ENCODE results near the gene KMT5C.

The KMT5C gene

DNA sequence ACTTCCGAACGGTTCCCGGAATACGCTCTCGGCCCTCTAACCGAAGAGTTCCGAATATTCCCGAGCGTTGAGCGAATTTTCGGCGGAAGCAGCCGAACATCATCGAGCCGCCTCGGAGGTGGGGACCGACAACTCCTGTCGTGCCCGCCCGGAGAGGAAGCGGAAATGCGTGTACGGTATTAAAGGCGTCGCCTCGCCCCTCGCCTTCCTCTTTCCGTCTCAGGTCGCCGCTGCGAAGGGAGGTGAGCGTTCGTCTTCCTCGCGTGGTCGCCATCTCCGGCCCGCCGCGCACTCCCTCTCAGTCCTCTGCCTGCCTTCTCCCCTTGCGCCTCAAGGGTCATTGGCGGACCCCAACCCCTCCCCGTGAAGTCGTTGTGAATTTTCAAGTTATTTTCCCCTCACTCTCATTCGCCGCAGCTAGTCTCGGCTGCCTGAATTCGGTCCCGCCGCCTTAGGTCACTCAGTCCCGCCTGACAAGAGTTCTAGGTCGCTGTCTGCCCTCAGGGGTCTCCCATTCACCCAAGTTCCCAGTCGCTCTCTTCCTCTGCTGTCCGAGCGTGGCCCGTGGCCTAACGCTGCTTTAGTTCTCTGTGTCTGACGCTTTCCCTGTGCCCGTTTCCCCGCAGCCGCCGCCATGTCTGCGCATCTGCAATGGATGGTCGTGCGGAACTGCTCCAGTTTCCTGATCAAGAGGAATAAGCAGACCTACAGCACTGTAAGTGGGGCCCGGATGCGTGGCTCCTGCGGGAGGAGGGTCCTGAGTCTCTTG is 46.2 kb downstream of the KMT5C start, which contains the start of gene RPL28:
RPL28 (plus strand) TSS at position 209 of the 769 bp plus-strand sequence; CDS start at position 635, 426 bp downstream.
- peak; percentile 95 to 96 for DNase-seq (ENCODE audit: low read depth in 2 of 2)

- no peak for DNase-seq (ENCODE audit: low read depth in 2 of 2)
These were observed 46.9 kb downstream of the KMT5C start for GRCh38 chr19:55386493-55386971.

DNA sequence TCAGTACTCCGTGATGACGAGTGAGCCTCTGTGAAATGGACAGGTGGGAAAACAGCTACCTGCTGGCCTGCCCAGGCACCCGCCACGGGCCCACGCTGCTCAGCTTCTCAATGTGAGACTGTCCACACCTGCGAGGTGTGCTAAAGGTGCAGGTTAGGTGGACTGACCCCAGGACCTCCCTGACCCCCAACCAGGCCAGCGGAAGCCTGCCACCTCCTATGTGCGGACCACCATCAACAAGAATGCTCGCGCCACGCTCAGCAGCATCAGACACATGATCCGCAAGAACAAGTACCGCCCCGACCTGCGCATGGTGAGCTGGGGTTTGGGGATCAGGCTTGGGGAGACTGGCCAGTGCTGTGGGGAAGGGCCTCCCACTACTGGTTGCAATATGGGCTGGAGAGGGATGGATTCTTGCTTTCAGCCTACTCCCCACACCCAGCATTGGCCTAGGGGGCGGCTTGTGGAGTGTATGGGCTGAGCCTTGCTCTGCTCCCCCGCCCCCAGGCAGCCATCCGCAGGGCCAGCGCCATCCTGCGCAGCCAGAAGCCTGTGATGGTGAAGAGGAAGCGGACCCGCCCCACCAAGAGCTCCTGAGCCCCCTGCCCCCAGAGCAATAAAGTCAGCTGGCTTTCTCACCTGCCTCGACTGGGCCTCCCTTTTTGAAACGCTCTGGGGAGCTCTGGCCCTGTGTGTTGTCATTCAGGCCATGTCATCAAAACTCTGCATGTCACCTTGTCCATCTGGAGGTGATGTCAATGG is 48.2 kb downstream of the KMT5C start:
- no peak for DNase-seq (ENCODE audit: low read depth in 2 of 2)

- DNase-seq (ENCODE audit: low read depth in 2 of 2), result no peak
These were observed 50.0 kb downstream of the KMT5C start for GRCh38 chr19:55389386-55390317.

GRCh38 chr19:55390461-55390880 is 50.8 kb downstream of the KMT5C start:
- DNase-seq (ENCODE audit: low read depth in 2 of 2), result no peak

GRCh38 chr19:55391191-55391670 is 51.6 kb downstream of the KMT5C start:
- no peak for DNase-seq (ENCODE audit: low read depth in 2 of 2)

GRCh38 chr19:55391702-55392615 is 52.3 kb downstream of the KMT5C start:
- no peak for DNase-seq (ENCODE audit: low read depth in 2 of 2)

DNA sequence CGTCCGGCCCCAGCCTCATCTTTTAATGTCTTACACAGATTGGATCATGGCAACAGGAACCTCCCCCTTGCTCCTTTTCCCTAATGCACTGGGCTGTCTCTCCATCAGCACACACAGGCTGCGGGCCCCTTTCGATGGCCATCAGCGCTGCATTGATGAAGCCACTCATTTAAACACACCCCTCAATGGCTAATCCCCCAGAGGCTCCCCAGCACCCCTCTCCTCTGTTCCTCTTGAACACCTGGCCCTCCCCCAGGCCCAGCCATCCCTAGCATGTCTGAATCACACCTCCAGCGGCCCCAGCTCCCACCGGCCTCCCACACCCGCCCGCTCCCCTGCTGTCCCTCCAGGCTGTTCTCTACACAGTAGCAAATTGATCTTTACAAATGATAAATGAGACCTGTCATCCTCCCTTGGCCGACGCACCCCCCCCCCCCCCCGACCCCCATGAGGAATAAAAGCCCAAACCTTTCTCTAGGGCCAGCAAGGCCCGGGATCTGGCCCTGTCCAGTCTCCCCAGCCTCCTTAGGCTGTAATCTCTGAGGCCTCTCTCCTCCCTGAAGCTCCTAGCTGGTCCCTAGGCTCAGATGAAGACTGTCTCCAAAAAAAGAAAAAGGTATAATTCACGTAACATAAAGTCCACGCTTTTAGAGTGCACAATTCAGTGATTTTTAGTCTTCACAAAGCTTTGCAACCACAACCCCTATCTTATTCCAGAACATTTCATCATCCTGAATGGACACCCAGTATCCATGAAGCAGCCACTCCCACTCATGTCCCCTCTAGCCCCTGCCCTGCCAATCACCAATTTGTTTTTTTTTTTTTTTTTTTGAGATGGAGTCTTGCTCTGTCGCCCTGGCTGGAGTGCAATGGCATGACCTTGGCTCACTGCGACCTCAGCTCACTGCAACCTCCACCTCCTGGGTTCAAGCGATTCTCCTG is 53.4 kb downstream of the KMT5C start:
- no peak for DNase-seq (ENCODE audit: low read depth in 2 of 2)

Data from stimulated activated CD8-positive, alpha-beta memory T cell treated with anti-CD3 and anti-CD28 coated beads, Interleukin-15, amount 100 ng/mL, for 48 hours (primary cell).